ENCODE results near the gene IGHMBP2.

GRCh38 chr11:68933605-68934320, 30.1 kb downstream of the IGHMBP2 start:
- TF ChIP-seq, protein P1, sequence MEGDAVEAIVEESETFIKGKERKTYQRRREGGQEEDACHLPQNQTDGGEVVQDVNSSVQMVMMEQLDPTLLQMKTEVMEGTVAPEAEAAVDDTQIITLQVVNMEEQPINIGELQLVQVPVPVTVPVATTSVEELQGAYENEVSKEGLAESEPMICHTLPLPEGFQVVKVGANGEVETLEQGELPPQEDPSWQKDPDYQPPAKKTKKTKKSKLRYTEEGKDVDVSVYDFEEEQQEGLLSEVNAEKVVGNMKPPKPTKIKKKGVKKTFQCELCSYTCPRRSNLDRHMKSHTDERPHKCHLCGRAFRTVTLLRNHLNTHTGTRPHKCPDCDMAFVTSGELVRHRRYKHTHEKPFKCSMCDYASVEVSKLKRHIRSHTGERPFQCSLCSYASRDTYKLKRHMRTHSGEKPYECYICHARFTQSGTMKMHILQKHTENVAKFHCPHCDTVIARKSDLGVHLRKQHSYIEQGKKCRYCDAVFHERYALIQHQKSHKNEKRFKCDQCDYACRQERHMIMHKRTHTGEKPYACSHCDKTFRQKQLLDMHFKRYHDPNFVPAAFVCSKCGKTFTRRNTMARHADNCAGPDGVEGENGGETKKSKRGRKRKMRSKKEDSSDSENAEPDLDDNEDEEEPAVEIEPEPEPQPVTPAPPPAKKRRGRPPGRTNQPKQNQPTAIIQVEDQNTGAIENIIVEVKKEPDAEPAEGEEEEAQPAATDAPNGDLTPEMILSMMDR (conservative IDR thresholded peaks at IDR 0.05; ENCODE audit: low read depth in 2 of 2), result no peak
- TF ChIP-seq JUNB (IDR thresholded peaks at IDR 0.05; ENCODE audit: unreplicated experiment) (no peak), EZH2 (IDR thresholded peaks at IDR 0.05; ENCODE audit: low read depth, unreplicated experiment) (no peak), CREB1 (CRISPR knock-in tag; IDR thresholded peaks at IDR 0.05; ENCODE audit: low read depth) (no peak), REST (IDR thresholded peaks at IDR 0.05; ENCODE audit: unreplicated experiment) (no peak), EZH2phosphoT487 (IDR thresholded peaks at IDR 0.05; ENCODE audit: unreplicated experiment) (no peak), POLR2AphosphoS5 (IDR thresholded peaks at IDR 0.05; ENCODE audit: low read depth) (no peak), NANOG (IDR thresholded peaks at IDR 0.05; ENCODE audit: borderline replicate concordance) (no peak), ZNF331 (CRISPR knock-in tag; IDR thresholded peaks at IDR 0.05; ENCODE audit: low read depth) (no peak)
- TF ChIP-seq, protein P2, sequence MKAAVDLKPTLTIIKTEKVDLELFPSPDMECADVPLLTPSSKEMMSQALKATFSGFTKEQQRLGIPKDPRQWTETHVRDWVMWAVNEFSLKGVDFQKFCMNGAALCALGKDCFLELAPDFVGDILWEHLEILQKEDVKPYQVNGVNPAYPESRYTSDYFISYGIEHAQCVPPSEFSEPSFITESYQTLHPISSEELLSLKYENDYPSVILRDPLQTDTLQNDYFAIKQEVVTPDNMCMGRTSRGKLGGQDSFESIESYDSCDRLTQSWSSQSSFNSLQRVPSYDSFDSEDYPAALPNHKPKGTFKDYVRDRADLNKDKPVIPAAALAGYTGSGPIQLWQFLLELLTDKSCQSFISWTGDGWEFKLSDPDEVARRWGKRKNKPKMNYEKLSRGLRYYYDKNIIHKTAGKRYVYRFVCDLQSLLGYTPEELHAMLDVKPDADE (IDR thresholded peaks at IDR 0.05), result no peak
